Suprapubic skin (tissue), 4 donors: Measurements from ENCODE around the gene KLHL26.

Experiments
- EP300 ChIP-seq: sonication (generic); formaldehyde crosslinking; IDR thresholded peaks from one replicate; pipeline ENCODE4 v1.6.1; 2017; ENCODE audit warnings: antibody characterized with exemption
- POLR2A ChIP-seq, 2 donors: fragments of 450-650 bp; IDR thresholded peaks; one replicate each; pipeline ENCODE4 v1.6.1; 2017; ENCODE audit warnings: antibody characterized with exemption in 2 of 2, mild to moderate bottlenecking in 2 of 2, moderate library complexity in 2 of 2
- POLR2AphosphoS5 ChIP-seq, 3 donors: sonication (generic); formaldehyde crosslinking; IDR thresholded peaks; one replicate each; pipeline ENCODE4 v1.6.1; 2017; ENCODE audit warnings: antibody characterized with exemption in 3 of 3
- TF ChIP-seq, protein P1 (sequence below), 2 donors: fragments of 200-600 bp in 1 of 2; fragments of 450-650 bp in 1 of 2; sonication (generic) in 1 of 2; IDR thresholded peaks; one replicate each; pipeline ENCODE4 v1.5.1; 2016 to 2019; ENCODE audit warnings: antibody characterized with exemption in 2 of 2, mild to moderate bottlenecking in 1 of 2, moderate library complexity in 1 of 2

DNA sequence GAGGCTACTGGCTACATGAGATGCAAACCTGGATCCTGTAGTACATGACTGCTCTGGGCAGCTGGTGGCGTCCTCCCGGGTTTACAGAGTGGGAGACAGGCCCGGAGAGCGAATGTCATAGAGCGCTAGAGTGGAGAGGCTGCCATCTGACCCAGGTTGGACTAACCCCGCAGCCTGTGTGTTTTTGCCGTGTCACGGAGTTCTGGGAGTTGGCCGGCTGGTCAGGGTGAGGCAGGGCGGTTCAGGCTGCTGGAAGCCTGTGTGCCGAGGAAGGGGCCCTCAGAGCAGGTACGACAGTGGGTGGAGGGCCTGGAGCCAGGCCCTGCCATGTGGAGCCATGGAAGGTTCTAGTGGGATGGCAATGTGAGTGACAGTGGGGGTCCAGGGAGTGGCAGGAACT lies 59.2 kb downstream of the KLHL26 start:
- TF ChIP-seq, protein P1, sequence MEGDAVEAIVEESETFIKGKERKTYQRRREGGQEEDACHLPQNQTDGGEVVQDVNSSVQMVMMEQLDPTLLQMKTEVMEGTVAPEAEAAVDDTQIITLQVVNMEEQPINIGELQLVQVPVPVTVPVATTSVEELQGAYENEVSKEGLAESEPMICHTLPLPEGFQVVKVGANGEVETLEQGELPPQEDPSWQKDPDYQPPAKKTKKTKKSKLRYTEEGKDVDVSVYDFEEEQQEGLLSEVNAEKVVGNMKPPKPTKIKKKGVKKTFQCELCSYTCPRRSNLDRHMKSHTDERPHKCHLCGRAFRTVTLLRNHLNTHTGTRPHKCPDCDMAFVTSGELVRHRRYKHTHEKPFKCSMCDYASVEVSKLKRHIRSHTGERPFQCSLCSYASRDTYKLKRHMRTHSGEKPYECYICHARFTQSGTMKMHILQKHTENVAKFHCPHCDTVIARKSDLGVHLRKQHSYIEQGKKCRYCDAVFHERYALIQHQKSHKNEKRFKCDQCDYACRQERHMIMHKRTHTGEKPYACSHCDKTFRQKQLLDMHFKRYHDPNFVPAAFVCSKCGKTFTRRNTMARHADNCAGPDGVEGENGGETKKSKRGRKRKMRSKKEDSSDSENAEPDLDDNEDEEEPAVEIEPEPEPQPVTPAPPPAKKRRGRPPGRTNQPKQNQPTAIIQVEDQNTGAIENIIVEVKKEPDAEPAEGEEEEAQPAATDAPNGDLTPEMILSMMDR (IDR thresholded peaks at IDR 0.05): no peak
- TF ChIP-seq POLR2A (IDR thresholded peaks at IDR 0.05) (no peak), POLR2AphosphoS5 (IDR thresholded peaks at IDR 0.05) (no peak), EP300 (no peak)
